ENCODE results near the gene PSME2.
A peak's percentile ranks its signal among the peaks of the same experiment; 100 is the strongest.
"Not testable (repeated sequence)": the region's sequence is repeated elsewhere in the genome, so short reads cannot be mapped to it uniquely, and the experiment has no call there.

PSME2 gene

DNA sequence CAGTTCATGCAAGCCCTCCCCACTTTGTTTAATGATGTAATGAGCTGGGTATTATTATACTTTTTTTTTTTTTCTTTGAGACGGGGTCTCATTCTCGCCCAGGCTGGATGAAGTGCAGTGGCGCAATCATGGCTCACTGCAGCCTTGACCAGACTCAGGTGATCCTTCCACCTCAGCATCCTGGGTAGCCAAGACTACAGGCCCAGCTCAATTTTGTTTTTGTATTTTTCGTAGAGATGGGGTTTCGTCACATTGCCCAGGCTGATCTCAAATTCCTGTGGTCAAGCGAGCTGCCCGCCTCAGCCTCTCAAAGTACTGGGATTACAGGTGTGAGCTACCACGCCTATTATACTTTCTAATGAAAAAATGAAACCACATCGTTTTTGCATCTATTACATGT lies 36.4 kb downstream of the PSME2 start:
- H3K27ac ChIP-seq = no peak overlapping the region
- TF ChIP-seq, protein P1, sequence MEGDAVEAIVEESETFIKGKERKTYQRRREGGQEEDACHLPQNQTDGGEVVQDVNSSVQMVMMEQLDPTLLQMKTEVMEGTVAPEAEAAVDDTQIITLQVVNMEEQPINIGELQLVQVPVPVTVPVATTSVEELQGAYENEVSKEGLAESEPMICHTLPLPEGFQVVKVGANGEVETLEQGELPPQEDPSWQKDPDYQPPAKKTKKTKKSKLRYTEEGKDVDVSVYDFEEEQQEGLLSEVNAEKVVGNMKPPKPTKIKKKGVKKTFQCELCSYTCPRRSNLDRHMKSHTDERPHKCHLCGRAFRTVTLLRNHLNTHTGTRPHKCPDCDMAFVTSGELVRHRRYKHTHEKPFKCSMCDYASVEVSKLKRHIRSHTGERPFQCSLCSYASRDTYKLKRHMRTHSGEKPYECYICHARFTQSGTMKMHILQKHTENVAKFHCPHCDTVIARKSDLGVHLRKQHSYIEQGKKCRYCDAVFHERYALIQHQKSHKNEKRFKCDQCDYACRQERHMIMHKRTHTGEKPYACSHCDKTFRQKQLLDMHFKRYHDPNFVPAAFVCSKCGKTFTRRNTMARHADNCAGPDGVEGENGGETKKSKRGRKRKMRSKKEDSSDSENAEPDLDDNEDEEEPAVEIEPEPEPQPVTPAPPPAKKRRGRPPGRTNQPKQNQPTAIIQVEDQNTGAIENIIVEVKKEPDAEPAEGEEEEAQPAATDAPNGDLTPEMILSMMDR (IDR thresholded peaks at IDR 0.05) = no peak
- TF ChIP-seq ZFX (IDR thresholded peaks at IDR 0.05; ENCODE audit: borderline replicate concordance) = no peak

- H3K27ac ChIP-seq = peak overlapping the region; percentile 33; the same call in 1 of the 2 replicates
- TF ChIP-seq, protein P1 (IDR thresholded peaks at IDR 0.05) = no peak
- no peak for TF ChIP-seq ZFX (IDR thresholded peaks at IDR 0.05; ENCODE audit: borderline replicate concordance)
Measured at GRCh38 chr14:24108336-24108874, 38.0 kb downstream of the PSME2 start.

DNA sequence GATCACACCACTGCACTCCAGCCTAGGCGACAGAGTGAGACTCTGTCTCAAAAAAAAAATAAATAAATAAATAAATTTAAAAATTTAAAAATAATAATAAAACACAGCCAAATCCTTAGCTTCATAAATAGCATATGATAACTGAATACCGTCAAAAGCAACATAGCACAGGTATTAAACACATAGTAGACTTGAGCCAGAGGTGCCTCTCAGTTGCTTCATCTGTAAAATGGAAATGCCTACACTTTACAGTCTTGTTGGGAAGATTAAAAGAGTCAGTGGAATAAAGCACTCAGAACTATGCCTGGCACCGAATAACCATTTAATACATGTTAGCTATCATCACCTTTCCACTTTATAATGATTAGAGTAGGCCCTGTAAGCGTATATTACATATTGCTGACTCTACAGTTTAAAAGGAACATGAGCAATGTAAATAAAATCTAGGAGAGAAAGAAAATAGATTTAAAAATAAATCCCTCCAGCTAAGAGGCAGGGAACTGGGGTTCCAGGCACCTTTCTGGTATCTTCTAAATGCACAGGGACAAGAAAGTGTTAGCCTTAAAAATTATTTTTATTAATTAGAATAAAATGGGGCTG lies 39.6 kb downstream of the PSME2 start:
- H3K27ac ChIP-seq = no peak overlapping the region
- TF ChIP-seq ZFX (IDR thresholded peaks at IDR 0.05; ENCODE audit: borderline replicate concordance) = no peak
- TF ChIP-seq, protein P1 (IDR thresholded peaks at IDR 0.05) = no peak

- not testable (repeated sequence) for H3K27ac ChIP-seq
Measured at GRCh38 chr14:24105609-24106239, 40.7 kb downstream of the PSME2 start.

GRCh38 chr14:24103451-24103850 lies 43.0 kb downstream of the PSME2 start:
- TF ChIP-seq ZFX (IDR thresholded peaks at IDR 0.05; ENCODE audit: borderline replicate concordance) = no peak
- TF ChIP-seq, protein P1 (IDR thresholded peaks at IDR 0.05) = no peak
- no peak overlapping the region for H3K27ac ChIP-seq

GRCh38 chr14:24102357-24103048 lies 43.9 kb downstream of the PSME2 start:
- no peak overlapping the region for H3K27ac ChIP-seq
- TF ChIP-seq ZFX (IDR thresholded peaks at IDR 0.05; ENCODE audit: borderline replicate concordance) = no peak
- TF ChIP-seq, protein P1 (IDR thresholded peaks at IDR 0.05) = no peak

DNA sequence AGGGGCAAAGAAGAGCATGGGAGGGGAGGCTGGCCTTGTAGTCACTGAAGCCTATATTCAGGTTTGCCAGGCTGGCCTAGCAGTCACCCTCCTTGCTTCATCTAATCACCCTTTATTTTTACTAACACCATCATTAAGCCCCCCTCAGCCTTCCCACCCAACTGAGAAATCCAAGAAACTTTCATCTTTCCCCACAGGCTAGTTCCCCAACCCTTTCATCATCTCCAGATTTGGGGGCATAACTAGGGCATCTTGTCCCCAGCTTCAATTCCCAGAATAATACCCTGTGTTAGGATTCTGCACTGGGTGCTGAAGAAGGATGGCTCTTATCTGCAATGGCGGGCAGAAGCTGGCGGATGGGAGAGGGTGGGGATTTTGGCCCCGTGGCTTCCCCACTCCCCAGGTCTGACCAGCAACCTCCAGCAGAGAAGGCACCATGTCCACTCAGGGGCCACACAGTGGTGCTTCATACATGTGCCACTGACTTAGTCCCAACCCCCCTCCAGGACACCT lies 45.4 kb downstream of the PSME2 start:
- TF ChIP-seq, protein P1 (IDR thresholded peaks at IDR 0.05) = no peak
- no peak for TF ChIP-seq ZFX (IDR thresholded peaks at IDR 0.05; ENCODE audit: borderline replicate concordance)

More for the DNA sequence above, 45.4 kb downstream of the PSME2 start:
- H3K27ac ChIP-seq = no peak overlapping the region

Measured in 22Rv1 (cell line).